ENCODE measurements around the gene DRC7.
A peak's percentile ranks its signal among the peaks of the same experiment; 100 is the strongest.

The DRC7 gene

DNA sequence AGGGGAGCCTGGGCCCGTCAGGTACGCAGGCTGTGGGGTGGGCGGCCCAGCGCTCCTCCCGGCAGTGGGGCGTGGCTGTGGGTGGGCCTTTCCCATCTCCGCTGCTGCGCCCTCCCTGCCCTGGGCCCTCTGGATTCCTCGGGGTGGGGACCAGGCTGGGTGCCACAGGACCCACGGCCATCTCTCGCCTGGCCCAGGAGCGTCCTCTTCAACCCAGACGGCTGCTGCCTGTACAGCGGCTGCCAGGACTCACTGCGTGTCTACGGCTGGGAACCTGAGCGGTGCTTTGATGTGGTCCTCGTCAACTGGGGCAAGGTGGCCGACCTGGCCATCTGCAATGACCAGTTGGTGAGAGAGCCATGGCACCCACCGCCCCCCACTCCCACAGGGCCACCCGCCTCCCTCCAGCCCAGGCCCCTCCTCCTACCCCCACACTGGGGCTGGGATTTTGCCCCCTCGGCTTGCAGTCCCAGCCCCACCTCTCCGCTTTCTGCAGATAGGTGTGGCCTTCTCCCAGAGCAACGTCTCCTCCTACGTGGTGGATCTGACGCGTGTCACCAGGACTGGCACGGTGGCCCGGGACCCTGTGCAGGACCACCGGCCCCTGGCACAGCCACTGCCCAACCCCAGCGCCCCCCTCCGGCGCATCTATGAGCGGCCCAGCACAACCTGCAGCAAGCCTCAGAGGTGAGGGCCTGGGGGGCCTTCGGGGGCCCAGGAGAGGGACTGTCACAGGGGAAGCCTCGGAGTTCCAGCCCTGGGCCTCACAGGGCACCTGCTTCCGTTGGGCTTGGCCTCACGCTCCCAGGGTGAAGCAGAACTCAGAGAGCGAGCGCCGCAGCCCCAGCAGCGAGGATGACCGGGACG lies 58.2 kb downstream of the DRC7 start:
- ATAC-seq = no peak

DNA sequence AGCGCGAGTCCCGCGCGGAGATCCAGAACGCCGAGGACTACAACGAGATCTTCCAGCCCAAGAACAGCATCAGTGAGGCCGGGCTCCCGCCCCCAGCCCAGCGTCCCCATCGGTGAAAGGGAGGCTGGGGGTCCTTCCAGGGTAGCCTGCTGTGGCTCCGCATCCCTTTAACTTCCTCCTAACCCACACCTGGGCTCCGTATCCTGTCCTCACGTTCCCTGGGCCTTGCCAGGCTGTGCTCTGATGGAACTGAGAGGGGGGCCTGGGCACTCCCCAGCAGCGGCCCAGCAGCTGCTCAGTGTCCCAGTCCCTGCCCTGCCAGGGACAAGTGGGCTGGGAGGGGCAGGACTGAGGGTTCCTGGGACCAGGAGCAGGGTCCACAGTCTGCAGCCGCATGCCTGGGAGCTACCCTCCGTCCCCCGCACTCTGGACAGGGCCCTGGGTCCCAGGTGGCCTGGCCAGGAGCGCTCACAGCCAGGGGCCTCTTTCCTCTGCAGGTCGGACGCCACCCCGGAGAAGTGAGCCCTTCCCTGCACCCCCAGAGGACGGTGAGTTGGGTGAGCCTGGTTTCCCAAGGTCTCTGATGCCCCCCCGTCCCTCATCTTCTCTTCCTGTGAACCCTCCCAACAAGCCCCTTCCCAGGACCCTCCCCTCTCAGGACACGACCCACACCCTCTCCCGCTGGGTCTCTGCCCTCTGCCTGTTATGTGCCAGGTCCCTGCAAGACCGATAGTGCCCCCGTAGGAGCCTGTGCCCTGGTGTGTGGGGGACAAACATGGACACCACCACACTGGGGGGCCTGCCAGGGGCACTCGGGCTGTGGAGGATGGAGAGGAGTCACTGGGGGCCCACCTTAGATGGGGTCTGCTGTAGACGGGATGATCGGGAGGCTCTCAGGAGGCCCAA lies 59.1 kb downstream of the DRC7 start:
- ATAC-seq = no peak

DNA sequence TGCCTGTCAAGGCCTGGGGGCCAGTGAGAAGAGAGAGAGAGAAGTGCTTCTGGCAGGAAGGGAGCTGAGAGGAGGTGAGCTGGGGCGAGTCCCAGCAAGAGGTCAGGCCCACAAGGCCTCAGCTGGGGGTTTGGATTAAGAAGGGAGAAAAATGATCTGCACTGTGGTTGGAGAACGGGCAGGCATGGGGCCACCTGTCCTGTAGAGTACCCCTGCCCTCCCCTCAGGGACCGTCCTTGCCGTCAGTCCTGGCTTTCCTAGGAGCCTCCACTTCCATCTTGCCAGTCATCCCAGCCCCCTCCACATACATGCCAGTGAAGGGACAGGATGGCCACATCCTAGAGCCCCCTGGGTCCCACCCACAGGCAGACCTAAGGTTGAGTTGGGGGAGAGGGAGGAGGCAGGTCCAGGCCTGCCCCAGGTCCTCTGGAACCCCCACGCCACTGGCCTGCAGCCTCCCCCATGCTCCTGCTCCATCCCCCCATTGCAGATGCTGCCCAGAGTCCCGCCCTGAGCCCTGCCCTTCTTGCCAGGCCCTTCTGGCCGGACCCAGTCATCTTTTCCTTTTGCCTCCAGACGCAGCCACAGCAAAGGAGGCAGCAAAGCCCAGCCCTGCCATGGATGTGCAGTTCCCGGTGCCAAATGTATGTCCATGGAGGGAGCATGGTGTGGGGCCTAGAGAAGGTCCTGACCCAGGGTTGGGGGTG lies 59.9 kb downstream of the DRC7 start:
- no peak for ATAC-seq

DNA sequence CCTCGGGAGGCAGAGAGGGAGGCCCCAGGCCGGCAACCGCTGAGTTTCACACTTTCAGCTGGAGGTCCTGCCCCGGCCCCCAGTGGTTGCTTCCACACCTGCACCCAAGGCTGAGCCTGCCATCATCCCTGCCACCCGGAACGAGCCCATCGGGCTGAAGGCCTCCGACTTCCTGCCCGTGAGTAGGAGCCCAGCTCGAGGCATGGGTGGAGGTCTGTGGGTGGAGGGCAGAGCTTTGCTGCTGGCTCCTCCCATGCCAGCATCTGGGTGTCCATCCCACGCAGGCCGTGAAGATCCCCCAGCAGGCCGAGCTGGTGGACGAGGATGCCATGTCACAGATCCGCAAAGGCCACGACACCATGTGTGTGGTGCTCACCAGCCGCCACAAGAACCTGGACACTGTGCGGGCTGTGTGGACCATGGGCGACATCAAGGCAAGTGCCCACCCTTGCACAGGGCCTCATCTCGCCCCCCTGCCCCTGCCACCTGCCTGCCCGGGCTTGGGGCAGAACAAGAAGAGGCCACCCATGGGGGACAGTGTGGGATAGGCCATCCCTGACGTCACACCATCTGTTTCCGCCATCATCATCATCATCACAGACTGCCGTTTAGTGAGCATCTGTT lies 60.6 kb downstream of the DRC7 start:
- ATAC-seq = no peak

DNA sequence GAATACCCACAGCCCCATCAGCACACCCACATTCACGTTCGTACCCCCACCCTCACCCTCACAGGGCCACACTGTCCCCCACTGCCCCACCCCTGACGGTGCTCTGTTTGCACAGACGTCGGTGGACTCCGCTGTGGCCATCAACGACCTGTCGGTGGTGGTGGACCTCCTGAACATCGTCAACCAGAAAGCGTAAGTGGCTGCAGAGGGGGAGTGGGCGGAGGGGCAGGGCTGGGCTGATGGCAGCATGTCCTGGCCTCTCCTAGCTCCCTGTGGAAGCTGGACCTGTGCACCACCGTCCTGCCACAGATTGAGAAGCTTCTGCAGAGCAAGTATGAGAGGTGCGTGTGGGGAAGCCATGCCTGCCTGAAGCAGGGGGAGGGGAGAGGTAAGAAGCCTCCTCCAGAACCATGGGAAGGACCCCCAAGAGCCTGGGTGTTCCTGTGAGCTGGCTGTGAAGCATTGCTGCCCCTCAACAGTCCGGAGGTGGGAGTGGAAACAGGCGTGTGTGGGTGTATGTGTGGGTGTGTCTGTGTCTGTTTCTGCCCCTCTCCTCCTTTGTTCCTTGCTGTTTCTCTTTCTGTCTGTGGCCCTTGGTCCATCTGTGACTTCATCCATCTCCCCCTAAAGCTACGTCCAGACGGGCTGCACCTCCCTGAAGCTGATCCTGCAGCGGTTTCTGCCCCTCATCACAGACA lies 61.3 kb downstream of the DRC7 start:
- no peak for ATAC-seq

DNA sequence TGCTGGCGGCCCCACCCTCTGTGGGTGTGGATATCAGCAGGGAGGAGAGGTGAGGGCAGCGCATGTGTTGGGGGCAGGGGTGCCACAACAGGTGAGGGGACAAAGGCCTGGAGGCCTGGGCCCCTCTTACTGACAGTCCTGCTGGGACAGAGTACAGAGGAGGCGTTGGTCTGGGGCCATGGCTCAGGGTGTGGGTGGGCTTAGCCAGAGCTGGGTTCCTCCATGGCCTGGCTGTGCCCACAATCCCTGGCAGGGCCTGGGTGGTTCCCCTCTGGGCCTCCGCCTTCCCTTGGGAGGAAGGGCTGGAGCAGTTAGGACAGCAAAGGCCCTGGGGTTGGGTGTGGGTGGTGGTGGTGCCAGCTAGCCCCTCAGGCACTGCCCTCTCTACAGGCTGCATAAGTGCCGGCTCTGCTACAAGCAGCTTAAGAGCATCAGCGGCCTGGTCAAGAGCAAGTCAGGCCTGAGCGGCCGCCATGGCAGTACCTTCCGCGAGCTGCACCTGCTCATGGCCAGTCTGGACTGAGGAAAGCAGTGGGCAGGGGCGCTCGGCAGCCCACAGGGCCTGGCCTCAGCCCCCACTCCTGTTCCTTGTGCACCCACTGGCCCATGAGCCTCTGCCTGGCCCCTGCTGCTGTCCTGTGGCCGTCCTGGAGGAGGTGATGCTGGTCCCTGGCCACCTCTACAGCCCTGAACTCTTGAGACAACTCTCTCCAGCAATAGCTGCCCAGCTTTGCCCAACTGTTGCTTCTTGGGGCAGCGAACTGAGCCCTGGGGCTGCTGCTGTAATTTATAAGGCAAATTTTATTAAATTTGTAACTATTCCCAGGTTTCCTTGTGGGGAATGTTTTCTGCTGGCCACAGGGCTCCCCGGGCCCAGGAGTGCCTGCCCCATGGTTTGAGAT lies 62.1 kb downstream of the DRC7 start:
- ATAC-seq = no peak

DNA sequence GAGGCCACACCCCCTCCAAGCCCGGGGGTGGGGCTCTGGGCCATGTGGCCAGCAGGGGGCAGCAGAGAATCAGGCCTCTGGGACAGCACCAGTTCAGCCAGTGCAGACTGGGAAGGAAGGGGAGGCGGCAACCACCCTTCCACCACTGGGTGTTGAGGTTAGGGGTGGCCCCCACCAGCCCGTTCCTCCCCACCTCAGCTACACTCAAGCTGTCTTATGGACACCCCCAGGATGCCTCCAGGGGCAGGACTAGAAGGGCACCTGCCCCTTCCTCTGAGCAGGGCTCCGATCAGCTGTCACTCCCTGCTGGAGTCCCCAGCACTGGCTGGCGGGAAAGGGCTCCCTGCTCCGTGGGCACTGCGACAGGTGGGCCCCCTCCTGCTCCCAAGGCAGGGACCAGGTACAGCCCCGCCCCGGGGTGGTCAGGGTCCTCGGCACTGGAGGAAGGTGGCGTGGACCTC lies 62.8 kb downstream of the DRC7 start:
- ATAC-seq = peak; percentile 93 to 94

DNA sequence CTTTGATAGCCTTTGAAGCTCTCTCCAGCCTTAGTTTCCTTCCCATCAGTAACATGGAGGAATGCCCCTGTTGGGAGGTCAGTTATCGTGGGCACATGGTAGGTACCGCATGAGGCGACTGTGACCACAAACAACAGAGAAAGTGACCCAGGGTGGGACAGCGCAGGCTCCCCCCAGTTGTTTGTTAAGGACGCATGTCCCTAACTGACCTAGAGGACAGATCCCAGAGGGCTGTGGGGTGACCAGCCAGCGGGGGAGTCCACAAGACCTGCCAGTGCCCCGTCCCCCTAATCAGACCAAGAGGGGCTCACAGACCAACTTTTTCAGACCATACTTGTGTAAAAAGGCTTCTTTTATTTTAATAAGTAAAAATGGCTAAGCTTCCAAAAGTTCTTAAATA lies 63.3 kb downstream of the DRC7 start:
- no peak for ATAC-seq

DNA sequence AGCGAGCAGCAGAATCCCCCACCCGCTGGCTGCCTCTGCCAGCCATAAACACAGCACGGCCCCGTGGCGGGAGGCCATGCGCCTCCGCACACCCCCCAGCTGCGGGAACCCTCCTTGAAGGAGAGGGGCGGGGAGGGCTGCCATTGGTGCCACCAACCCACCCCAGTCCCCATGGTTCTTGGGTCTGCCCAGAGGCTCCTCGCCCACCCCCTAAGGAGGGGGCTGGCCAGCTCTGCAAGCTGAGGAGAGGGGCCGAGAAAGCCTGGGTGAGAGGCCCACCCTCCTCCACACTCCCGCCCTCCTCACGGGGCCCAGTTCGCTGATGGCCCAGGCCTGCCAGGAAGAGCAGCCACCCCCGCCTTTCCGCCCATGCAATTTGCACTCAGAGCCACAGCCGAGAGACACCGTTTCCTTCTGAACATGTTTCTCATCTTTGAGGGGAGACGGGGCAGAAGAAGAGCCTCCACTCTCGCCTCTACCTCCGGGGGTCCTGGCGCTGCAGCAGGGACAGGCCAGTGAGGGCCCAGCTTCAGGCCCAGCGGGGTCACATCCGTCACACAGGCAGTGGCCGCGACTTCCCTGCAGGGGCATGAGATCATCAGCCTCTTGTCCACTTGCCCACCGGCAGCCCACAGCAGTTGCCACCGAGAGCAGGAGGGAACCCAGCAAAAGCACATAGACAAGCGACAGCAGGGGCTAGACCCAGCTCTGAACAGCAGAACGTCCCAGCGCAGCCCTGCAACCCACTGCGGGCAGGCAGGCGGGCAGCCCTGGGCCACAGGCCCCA lies 63.9 kb downstream of the DRC7 start:
- ATAC-seq = no peak

DNA sequence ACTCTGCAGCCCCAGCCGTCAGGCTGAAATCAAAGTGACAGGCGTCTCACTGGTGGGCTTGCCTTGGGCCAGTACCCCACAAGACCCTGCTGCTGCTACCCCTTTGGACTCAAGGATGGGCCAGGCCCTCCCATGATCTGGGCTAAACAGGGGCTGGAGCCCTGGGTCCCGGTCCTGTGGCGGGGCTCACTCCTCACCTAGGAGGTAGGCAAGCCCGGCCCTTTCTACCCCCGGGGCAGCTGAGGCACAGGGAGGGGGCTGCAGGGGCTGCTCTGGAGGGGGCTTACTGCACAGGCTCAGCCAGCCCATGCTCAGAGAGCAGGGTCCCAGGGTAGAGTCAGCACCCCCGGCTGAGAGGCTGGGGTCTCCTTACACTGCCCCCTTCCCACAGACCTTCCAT lies 64.5 kb downstream of the DRC7 start:
- ATAC-seq = no peak

DNA sequence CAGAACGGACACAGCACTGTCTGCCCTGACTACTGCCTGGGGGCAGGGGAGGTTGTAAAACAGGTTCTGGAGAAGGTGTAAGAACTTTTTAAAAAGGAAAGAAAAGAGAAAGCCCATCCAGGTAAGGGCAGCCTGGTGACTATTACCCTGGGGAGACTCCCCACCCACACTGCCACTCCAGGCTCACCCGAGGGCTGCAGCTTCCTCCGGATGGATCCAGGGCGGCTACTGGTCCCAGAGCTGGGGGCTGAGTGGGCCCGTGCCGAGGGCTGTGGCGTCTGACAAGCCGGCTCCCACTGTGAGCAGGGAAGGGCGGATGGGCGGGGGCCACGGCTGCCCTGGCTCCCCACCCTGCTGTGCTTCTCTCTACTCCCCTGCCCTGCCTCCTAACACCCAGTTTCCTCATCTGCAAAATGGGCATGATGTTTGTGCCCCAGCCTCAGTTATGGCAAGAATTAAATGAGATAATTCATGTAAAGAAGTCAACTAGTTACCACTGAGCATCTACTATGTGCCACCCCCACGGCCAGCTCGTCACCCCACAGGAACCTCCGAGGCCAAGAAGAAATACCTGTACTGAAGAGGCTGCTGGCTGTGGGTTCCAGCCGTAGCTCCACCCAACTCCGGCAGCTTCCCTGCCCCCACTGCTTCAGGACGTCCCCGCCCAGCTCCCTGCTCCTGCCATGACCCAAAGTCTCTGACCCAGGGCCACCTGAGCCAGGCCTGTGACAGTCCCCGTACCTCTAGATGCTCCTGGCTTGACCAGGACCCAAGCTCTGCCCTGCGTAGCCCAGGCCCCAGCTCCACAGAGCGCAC lies 65.1 kb downstream of the DRC7 start:
- ATAC-seq = no peak

DNA sequence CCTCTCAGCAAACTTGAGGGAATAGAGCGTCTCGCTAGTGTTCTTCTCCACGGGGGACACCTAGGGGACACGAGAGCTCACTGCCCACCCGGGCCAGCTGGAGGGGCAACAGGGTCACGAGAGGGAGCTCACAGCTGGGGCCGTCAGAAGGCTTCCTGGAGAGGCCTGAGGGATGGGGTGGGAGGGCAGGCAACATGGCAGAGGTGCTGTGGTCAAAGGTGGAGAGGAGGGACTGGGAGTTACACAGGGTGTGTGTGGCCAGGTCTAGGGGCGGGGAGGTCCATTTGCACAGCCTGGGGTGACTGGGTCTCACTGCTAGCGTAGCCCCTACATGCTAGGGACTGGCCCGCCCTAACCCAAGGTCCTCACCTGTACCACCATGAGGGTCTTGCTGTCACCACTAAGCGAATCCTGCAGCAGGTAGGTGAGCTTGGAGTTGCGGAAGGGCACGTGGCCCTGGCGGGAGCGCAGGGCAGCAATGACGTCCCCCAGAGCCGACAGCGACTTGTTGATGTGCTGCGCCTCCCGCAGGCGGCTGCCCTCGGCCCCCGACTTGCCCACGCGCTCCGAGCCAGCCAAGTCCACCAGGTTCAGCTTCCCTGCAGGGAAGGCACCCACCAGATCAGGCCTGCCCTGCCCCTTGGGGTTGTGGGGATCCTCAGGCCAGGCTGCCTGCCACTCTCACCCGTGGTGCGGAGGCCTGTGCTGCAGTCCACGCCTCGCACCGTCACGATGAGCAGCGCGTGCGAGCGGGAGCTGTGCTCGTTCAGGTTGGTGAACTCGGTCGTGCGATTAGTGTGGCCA lies 66.0 kb downstream of the DRC7 start:
- no peak for ATAC-seq

DNA sequence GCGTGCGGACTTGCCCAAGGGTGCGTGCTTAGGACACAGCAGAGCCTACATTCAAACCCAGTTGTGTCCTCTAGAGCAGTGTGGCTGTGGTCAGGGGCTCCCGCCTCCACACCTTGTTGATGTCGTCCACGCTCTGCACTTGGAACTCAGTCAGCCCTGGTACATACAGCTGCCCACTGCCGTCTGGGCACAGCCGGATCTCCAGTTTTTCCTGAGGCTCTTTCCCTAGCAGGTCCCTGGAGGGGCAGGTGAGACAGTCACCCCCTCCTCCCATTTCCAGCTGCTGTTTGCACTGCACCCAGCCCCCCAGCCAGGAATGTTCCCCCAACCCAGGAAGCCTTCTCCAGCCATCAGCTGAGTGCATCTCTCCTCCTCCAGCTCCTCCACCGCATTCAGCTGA lies 66.7 kb downstream of the DRC7 start:
- ATAC-seq = no peak

DNA sequence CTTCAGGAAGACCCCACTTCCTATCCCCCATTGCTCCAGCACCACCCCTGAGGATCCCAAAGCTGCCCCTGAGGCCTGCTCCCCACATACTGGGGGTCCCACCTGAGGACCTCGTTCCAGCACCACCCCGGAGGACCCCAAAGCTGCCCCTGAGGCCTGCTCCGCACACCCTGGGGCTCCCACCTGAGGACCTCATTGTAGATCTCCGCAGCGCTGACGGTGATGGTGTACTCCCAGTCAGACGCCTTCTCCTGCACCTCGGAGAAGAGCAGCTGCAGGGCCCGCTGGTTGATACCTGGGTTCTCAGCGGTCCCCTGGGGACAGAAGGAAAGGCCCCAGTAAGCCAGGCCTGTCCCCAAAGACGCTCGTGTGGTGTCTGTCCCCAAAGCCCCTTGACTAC lies 67.4 kb downstream of the DRC7 start:
- ATAC-seq = no peak

DNA sequence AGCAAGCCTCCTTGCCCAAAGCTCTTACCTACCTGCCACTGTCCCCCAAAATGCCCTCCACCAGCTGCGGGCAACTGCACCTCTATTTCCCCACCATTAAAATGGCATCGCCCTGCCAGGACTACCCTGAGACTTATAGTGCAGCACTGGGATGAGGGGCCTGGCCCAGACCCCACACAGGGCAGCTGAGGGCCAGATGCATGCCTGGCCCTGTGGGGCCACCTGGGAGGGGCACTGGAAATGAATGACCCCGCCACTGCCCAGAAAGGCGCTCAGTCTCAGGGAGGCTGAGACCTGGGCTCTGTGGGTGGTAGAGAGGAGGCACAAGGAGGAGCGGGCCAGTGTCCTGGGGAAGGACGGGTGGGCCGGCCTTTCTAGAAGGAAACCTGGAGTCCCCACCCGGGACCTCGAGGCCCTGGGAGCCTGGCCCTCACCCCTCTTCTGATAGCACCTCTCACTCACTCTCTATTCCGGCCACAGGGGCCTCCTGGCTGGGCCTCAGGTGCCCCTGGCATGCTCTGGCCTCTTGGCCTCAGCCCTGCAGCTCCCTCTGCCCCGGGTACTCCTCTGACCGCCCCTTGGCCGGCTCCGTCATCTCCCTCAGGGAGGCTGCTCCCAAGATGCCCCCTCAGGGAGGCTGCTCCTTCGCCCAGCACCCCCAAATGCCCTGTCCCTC lies 67.9 kb downstream of the DRC7 start:
- no peak for ATAC-seq

DNA sequence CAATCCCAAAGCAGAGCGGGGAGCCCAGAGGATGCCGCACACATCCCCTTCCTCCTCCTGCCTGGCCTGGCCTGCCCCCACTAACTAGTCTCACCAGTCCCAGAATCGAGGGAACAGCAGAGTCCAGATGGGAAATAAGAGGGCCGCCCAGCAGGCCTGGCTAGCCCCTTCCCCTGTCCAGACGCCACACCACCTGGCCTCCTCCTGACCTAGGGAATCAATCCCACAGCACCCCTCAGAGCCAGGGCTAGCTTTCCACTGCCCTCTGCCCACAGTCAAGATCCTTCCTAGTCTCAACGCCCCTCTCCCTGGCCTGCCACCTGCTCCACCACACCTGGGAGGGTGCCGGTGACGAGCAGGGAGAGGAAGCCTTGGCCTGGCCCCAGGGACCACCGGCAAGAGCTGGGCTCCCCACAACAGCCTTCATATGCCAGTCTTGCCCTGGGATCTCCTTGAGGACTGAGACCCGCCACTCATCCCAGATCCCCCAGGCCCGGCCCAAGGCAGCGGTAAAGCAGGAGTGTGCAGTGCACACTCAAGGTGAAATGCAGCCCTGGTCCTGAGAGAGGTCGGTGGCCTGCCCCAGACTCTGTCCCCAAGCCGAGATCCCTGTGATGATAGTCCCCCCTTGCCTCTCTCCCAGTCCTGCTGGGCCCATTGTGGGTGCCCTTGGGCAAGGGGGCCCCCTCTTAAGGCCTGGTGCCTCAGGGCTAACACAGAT lies 68.8 kb downstream of the DRC7 start:
- no peak for ATAC-seq

DNA sequence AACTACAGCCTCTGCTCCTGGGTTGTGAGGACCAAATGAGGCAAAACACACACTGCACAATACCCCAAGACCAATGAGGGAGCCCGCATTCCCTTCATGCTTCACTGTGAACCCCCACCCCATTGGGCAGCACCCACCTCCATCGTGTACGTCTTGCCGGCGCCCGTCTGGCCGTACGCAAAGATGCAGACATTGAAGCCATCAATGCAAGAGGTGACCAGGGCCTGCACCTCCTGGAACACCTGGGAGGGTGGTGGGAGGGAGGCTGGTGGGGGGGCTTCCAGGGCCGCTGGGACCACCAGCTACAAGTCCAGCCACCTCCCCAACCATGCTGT lies 69.4 kb downstream of the DRC7 start:
- no peak for ATAC-seq

Data from activated CD4-positive, CD25-positive, alpha-beta regulatory T cell treated with anti-CD3 and anti-CD28 coated beads, Interleukin-2, amount 50 U/mL, for 24 hours (primary cell).